ENCODE measurements around the gene WDR18.

- no peak for TF ChIP-seq CTCF (IDR thresholded peaks at IDR 0.05)
- TF ChIP-seq EZH2 (IDR thresholded peaks at IDR 0.05): no peak
- no peak for TF ChIP-seq EZH2phosphoT487 (IDR thresholded peaks at IDR 0.05)
Observed at GRCh38 chr19:941292-942132, 42.6 kb upstream of the WDR18 start.

Measured in neural progenitor cell (in vitro differentiated cells).